LNCAP (cell line): Measurements from ENCODE around the gene ARFIP2.

Source experiments
- TF ChIP-seq, protein P1 (sequence below): fragments of 450-650 bp; IDR thresholded peaks from 2 replicates; pipeline ENCODE4 v1.5.1; 2017; ENCODE audit warnings: mild to moderate bottlenecking

The ARFIP2 gene

GRCh38 chr11:6481012-6481923, at the start of gene ARFIP2, which contains the start of gene TIMM10B:
Gene ARFIP2 (minus strand): TSS chr11:6481331. CDS start chr11:6480421, 910 bp downstream.
Gene TIMM10B (plus strand): TSS chr11:6481501. CDS start chr11:6481517, 16 bp downstream.
- TF ChIP-seq, protein P1, sequence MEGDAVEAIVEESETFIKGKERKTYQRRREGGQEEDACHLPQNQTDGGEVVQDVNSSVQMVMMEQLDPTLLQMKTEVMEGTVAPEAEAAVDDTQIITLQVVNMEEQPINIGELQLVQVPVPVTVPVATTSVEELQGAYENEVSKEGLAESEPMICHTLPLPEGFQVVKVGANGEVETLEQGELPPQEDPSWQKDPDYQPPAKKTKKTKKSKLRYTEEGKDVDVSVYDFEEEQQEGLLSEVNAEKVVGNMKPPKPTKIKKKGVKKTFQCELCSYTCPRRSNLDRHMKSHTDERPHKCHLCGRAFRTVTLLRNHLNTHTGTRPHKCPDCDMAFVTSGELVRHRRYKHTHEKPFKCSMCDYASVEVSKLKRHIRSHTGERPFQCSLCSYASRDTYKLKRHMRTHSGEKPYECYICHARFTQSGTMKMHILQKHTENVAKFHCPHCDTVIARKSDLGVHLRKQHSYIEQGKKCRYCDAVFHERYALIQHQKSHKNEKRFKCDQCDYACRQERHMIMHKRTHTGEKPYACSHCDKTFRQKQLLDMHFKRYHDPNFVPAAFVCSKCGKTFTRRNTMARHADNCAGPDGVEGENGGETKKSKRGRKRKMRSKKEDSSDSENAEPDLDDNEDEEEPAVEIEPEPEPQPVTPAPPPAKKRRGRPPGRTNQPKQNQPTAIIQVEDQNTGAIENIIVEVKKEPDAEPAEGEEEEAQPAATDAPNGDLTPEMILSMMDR: no peak

GRCh38 chr11:6530848-6531247, 49.7 kb upstream of the ARFIP2 start:
- TF ChIP-seq, protein P1: no peak

DNA sequence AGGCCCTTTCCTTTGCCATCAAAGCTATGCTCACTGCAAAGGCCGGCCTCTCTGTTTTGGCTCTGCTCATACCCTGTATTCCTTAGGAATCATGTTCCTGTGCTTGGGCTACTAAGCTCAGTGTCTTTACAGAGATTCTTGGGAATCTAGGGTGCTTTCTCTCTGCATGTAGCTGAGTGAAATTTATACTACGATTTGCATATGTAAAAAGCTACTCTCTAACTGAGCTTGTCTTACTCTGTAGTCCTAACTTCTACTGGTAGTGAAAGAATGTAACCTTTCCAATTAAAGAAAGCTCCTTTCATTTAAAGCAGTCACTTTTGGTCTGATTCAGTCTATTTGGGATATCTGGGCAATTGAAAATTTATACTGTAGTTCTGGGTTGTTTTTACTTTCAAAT, 48.1 kb upstream of the ARFIP2 start:
- TF ChIP-seq, protein P1: no peak

DNA sequence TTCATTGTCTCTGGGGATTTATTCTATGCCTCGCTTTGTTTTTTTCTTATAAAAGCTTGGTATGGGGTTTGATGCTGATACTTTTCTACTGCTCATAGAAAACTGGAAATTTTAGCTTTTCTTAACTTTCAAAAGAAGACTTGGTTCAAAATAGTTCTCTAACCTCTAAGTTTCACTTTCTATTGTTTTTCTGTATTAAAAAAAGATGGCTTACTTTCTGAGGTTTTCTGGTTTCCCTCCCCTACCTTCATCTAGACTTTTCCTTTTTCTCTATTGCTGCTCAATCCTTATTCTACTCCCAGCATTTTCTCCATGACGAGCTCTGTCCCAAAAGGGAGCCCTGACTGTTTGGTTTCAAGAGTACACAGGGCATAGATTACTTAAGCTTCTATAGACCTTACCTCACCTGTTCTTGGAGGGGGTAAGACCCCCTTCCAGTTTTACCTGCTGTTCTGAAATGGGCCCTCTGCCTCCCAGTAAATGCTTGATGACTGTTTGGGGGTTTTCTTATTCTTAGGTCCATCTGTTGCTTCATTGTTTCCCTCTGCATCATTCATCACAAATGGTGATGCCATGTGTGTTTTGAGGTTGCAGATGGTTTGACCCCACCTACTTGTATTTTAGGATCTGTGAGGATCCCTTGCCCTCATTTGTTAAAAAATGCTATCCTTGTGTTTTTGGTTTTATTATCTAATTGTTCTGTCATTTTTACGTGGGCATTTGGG, 45.4 kb upstream of the ARFIP2 start:
- TF ChIP-seq, protein P1: no peak

DNA sequence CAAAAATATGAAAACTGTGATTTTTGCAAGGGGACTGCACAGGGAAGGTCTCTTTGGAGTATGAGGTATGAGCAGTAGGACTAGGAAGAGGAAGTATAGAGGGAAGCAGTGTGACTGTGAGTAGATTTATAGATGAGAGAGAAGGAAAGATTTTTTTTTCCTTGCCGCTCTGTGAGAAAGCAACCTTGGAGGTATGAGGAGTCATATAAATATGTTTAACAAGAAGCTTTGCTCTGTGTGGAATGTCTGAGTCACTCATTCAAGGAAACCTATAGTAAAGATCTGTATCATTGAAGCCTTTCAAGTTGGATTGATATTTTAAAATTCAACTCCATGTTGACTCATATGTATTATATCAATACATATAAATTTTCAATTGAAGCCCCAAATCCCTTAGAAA, 42.1 kb upstream of the ARFIP2 start:
- TF ChIP-seq, protein P1: no peak

DNA sequence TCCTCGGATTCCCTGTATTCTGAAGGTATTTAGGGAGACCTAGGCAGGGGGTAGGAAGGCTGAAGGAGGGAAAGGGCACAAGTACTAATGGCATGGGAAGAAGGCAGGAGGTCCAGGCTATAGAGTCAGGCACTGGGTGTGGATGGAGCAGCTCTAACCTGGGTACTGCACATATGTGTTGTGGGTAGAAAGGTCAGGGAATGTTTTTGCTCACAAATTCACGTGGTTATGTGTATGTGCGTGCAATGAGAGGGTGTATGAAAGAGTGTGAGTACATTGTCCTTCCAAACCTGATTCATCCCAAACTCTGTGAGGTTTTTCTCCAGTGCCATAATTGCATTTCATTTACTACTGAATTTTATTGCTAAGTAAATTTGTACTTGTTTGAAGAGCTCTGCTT, 39.1 kb upstream of the ARFIP2 start:
- TF ChIP-seq, protein P1: no peak

DNA sequence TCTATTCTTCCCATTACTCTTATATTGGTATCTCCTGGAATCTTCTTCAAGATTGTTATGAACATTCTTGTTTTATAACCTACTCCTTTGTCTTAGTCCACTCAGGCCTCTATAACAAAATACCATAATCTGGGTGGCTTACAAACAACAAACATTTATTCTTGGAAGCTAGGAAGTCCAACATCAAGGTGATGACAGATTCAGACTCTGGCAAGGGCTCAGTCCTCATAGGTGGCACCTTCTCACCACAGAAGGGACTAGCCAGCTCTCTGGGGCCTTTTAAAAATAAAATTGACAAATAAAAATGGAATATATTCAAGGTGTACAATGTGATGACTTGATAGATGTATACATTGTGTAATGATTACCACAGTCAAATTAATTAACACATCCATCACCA, 35.7 kb upstream of the ARFIP2 start:
- TF ChIP-seq, protein P1: no peak
